Activated CD8-positive, alpha-beta memory T cell treated with anti-CD3 and anti-CD28 coated beads for 1 hour (primary cell): ENCODE results near the gene ITPK1.

Experiments
- DNase-seq, 2 donors: peaks; one replicate each; pipeline ENCODE4 v3.0.0-alpha.2; 2020; ENCODE audit warnings: low read depth in 1 of 2; ENCODE audit errors: extremely low read depth in 1 of 2

ITPK1 gene

DNA sequence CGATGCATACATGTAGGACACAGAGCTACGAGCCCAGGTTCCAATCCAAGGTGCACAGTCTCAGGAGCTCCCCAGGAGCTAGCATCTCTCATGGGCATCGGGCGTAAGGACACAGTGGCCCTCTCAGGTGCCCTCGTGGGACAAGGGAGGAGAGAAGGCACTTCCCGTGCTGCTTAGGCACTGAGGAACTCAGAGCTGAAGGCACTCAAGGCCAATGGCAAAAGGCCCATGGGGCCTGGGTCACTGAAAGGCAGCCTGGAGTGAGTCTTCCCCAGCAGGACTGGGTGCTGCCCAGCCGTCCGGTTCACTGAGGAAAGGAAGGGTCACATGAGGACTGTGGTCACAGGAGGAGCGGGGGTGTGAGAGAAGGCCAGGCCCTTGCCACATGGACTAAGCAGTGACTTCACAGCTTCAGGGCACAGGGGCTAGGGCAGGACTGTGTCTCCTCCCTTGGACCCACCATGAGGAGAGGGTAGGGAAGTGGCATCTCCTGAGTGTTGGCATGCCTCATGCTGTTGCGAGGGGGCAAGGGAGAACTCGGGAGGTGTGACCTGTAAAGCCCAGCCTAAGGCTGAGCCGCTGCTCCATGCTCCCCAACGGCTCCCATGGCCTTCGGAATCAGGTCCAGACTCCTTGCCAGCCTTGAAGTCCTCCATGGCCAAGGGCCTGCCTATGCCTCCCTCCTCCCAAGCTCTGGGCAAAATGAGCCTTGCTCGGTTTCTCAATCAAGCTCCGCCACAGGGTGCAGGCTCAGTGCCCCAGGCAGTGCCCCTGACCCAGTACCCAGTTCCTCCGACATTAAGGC, 141.0 kb downstream of the ITPK1 start:
- no peak for DNase-seq

DNA sequence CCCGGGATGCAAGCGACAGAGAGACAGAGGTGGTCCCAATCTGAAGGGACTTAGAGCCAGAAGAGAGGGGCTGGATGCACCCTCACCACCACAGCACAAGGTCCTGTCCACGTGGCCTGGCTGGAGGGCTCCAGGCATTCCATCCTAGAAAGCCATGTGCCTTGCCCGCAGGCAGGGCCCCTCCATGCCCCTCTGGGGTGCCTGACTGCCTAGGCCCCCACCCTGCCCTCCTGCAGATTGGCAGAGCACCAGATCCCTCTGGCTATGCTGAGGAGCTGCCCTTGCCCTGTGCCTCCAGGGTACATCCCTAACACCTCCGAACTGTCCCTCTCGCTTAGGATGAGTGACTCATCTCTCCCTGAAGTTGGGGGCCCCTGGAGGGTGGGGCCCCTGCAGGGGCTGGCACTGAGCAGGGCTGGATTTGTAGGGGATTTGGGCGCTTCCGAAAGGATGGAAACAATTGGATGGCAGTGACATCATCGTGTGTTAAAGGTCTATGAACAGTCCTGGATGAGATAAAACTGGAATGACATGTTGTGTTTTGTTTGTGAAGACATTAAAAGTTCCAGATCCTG, 141.8 kb downstream of the ITPK1 start:
- no peak for DNase-seq

DNA sequence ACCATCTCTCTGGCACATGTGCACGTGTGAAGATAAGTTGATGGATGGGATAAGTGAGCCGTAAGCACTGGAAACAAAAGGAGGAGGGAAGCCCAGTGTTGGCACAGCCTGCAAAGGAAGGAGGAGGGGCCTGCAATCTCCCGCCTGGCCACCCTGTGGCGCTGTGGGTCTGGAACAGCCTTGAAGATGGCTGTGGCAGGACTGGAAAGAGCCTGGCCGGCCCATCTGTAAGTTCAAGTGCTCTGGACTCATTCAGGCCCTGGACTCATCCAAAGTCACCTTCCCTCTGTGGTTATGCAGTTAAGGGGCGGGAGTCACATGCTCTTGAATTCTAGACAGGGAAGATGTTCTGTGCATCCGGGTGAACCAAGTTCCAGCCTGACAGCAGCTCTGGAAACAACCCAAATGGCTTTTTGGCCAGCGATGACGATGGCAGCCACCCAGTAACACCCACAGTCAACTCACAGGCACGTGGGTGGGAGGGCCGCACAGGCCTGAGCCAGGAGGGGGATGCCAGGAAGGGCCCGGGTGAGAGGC, 142.4 kb downstream of the ITPK1 start:
- DNase-seq: no peak

DNA sequence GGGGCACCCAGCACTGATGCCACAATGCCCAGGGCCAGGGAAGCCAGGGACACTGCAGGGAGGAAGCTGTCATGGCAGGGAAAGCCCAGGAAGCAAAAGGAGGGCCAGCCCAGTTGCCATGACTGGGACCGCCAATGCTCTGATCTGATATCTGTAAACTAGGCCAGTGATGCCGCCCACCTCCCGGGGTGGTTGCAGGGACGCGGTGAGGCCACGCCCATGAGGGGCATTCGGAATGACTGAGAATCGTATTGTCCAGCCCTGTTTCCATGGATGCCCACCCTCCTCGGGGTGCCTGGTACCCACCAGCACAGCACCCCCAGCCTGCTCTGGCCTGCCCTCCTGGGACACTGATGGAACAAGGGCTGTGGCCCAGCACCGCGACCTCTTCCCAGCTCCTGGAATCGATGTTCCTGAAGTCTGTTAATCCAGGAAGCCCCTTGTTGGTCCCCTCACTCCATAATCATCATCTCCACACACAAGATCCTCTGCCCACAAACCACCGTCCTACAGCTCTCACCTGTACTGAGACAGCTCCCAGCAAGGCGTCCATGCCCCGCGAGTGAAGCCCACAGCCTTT, 144.0 kb downstream of the ITPK1 start:
- DNase-seq: no peak

DNA sequence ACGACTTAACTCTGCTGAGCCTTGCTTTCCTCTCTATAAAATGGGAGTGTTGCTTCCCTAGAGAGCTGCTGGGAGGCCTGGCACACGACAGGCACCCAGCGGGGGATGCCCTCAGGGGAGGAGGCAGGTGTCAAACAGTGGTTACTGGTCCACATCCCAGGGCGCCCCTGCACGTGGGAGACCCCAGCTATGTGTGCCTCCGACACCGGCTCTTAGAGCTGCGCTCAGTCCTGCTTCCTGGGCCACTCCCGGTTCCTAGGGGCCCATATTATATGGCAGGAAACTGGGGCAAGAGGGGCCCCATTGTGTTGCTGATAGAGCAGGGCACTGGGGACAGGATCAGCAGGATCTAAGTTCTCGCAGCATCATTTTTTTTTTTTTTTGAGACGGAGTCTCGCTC, 145.5 kb downstream of the ITPK1 start:
- DNase-seq: no peak

DNA sequence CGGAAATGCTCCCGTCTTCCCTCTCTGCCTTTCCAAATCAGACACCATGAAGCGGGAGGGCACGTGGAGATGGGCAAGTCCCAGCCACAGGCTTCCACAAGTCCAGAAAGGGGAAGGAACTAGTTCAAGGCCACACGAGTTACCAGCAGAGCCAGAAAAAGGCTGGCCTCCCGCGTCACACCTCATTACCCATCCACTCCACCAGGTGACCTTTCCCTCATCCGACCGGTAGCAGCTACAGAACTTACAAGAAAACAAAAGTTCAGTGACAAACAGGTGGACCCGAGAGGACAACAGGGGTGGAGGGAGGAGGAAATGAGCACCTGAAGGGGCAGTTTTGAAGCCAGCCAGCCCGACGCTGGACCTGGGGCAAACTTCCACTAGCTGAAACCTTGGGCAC, 145.9 kb downstream of the ITPK1 start:
- no peak for DNase-seq

DNA sequence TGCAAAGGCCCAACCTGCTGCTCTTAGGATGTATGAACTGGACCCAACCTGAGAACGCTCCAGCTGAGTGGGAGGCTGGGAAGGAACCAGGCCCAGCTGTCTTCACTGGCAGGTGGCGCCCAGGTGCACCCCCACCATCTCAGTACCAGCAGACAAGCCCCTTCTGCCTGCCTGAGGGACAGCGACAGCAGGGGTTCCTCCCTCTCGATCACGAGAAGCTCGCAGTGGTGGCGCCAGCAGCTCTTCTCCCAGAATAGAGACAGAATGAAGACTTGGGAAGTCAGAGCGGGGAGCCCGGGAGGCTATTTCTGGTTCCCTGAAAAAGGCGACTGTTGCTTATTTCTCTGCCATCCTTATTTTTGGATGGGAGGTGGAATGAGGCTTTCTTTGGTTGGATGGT, 146.3 kb downstream of the ITPK1 start:
- DNase-seq: no peak

DNA sequence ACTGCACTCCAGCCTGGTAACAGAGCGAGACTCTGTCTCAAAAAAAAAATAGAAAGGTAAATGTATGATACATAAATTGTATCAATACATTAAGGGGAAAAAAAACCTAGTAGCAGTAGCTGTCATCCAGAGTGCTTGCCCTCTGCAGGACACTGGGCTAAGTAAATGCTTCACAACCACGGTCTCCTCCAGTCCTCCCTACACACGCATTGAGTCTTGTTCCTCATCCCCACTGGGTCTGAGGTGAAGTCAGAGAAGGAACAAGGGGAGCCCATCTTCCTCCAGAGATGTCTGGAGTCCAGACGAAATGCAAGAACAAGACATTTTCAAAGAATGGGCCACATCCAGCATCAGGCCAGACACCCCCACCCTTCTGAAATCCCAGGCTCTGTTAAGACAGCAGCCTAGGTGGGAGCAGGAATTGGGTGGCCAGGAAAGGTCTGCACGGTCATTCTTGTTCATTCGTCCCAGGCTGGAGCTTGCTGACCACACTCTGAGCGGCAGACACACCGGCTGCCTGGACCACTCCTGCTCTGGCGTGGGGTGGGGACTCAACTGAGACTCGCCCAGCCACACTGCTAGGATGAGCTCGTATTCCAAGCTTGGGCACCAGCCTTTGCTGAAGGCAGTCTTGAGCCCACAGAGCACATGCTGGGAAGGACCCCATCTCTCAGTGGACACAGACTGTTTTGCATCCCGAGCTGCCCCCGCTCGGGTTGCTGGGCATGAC, 147.3 kb downstream of the ITPK1 start:
- no peak for DNase-seq

DNA sequence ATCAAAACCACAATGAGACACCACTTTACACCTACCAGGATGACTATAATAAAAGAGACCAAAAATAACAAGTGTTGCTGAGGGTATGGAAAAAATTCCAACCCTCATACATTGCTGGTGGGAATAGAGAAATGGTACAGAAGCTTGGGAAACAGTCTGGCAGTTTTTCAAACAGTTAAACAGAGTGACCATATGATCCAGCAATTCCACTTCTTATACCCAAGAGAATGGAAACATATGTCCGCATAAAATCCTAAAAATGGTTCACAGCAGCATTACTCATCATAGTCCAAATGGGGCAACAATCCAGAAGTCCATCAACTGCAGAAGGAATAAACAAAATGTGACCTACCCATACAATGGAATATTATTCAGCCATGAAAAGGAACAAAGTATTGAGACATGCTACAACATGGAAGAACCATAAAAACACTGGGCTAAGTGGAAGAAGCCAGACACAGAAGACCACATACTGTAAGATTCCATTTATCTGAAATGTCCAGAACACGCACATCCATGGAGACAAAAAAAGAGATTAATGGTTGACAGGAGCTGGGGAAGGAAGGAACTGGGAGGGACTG, 148.3 kb downstream of the ITPK1 start:
- DNase-seq: no peak

DNA sequence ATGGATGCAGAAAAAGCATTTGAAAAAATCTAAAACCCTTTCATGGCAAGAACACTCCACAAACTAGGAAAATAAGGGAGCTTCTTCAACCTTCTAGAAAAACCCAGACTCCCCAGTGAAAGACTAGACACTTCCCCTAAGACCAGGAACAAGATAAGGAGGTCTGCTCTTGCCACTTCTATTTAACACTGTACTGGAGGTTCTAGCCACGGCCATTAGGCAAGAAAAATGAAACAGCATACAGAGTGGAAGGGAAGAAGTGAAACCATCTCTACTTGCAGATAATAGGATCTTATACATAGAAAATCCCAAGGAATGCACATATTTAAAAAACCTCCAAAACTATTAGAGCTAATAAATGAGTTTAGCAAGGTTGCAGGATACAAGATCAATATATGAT, 150.4 kb downstream of the ITPK1 start:
- DNase-seq: no peak

DNA sequence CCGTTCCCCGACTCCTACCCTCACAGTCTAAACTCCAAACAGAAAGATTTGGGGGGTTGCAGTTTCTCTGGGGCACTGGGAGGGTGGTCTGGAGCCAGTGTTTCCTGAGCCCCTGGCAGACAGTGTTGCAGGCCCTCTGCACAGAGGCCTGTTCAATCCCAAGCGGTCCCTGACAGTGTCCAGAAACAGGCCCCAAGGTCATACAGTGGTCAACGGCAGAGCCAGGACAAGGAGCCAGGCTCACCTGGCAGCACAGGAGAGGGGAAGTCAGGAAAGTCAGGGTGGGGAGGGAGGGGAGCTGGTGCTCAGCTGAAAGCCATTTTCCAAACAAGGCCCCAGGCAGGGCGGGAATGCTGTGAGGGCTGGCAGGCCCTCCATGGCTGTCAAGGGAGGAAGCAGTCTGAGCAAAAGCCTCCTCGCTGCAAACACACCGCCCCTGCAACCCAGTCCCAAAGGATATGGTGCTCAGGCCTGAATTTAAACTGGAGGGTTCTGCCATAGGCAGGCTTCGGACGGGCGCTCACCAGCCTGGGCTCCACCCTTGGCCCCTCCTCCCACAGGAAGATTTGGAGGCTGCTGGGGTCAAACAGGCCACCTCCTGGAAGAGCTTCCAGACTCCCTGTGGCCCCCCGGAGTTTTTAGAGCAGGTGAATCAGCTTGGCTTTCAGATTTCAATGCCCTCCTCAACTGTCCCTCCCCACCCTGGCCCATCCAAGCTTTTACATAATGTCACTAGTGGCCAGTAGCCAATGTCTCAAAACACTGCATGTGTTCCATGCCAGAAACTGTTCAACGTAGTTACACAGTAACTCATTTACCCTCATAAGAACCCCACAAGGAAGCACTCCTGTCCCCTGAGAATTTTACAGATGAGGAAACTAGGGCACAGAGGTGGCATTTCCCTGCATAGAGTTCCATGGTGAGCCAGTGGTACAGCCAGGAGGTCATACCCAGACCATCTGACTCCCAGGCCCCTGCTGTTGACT, 151.3 kb downstream of the ITPK1 start:
- DNase-seq: no peak

DNA sequence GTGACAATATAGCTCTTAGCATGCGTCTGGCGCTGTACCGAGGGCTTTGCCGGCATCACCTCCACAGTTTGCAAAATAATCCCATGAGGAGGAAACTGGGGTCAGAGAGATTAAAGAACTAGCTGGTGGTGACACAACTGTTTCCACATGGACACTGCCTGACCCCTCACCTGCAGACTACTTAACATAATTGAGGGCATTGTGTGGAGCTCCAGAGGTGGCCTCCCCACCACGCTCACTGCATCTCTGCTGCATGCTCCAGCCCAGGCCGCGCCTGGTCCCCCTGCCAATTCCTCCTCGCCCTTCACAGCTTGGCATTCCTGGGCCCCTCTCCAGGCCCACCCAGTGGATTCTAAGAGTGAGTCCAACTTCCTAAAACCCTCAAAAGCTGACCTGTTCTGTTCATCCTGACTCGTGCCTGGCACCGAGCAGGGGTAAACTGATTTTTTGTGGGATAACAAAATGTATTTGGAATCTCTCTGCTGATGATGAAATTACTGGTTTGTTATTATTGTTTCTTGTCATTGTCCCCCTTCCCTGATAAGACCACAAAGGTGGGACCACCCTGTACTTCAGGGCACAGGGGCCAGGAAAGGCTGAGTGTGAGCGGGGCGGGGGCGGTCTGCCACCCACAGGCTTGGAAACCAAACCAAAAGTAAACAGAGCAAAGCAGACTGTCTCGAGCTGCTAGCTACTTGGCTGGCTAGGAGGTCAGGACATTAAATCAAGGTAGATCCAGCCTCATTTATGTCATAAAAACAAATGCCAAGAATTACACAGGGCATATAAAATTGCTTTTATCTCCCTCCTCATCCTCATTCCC, 152.2 kb downstream of the ITPK1 start:
- DNase-seq: no peak

DNA sequence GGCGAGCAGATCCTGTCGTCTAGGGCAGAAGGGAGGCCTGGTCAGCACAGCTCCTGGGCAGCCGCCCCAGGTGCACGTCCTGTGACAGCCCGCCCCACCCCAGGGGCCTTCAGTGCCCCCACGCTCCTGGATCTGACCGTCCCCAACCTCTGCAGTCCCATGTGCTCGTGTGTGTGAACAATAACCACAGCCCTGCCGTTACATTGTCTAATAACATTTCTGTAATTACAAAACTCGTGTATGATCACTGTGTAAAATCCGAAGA, 153.0 kb downstream of the ITPK1 start:
- DNase-seq: no peak

DNA sequence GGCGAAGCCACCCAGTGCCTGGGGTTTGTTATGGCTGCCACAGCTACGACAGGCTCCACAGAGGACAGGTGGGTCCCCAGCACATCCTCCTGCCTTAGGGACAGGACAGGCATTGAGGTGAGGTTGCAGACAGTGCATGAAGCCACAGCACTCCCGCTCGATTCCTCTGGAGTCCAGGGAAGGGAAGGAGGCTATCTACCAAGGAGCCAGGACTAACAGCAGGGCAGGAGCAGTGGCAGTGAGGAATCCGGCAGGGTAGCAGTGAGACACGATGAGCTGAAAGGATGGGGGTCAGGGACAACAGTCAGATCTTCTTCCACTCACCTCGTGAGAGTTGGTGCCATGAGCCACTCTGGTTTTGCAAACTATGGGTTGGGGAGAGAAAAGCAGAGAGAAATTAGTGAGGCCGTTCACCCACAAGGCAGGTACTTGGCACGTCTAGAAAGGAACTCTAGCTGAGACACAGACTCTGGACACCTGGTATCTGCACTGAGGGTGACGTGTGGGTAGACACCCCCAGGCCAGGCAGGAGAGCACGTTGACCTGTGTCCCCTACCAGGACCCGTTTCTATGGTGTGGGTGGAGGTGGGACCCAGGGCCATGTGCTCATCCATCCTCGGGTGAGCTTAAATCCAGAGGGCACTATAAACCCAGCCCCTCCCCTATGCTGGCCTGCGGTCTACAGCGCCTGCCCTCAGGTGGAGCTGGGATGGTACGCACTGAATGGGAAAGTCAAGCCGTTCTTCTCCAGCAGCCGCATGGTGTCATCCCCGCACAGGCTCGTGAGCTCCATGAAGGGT, 153.5 kb downstream of the ITPK1 start:
- no peak for DNase-seq

DNA sequence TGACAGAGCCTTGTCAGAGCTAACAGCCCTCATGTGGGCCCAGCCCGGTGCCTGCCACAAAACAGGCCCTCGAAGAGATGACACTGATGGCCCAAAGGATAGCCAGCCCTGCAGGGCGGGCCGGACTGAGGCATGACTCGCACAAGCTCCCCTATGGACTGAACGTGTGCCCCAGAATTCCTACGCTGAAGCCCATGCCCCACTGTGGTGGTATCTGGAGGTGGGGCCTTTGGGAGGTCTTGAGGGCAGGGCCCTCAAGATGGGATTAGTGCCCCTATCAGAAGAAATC, 154.2 kb downstream of the ITPK1 start:
- DNase-seq: no peak

DNA sequence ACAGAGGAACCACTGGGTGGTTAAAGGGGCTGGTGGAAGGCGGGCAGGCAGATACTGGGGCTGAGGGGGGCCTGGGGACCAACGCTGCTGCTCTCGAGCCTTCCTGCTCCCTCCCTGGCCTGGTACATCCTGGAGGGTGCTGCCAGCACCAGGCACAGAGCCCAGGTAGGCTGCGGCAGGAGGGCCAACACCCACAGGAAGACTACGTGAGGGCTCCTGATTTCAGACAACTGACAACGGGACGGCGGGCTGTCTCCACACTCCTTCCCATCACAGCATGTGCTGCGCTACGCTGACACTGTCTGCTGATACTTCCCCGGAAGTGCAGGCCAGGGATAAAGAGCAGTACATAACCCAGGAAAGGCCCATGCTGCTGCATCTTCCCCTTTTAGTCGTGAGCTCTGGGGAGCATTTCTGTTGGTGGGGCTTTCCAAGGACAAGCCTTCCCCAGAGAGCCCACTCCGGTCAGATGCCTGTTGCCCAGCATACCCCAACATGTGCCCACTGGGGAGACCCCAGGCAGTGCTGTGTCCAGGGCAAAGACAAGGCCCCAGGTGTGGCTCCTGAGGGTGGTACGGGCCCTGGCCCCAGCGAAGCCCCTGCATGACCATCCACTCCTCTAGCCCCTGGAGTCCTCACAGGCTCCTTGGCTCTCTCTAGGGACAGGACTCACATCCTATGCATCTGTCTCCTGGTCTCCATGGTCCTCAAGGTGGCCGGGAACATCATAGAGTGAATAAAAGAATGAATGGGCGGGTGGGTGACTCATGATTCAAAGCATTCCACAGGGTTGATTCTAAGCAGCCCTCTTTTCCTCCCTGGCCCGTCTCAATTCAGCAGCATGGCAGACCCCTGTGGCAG, 154.8 kb downstream of the ITPK1 start:
- no peak for DNase-seq

DNA sequence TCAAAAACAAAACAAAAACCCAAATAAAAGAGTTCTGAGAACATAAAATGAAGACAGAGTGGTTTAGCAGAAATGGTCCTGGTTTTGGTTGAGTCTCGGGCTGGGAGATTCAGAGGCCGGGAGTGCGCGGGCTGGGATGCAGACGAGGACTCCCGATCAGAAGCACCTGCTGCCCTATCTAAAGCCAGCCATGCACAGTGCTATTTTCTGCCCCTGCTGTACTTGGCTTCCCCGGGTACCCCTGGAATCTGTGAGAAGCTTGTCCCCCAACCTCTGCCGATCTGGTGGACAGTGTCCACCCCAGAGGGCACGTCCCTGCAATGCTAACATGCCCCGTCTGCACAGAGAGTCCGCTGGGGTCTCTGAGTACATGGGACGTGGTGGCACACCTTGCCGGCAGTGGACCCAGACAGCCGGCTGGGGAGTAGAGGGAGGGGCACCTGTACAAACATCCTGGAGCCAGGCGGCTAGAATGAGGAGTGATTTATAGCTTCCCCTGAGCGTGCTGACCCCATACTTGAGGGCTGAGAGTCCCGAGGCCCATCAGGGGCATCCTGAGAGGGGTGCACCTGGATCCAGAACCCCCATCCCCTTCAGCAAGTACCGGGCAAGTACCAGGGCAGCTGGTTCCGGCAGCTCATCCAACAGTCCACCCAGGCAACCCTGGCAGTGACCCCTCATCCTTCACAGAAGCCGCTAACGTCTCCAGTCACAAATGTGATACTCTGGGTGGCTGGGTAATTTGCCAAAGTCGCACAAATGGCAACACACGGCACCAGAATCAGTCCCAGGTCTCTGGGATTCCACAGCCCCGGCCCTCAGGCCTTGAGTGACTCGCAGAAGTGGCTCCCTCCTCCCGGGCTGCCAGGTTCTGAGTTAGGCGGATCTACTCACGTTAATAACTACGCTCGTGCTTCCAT, 155.7 kb downstream of the ITPK1 start:
- no peak for DNase-seq
